COR-L47 (cell line): ENCODE data around the gene ARMC9.
"Not testable (repeated sequence)": the region's sequence is repeated elsewhere in the genome, so short reads cannot be mapped to it uniquely, and the experiment has no call there.

ENCODE experiments used
- DNase-seq: peaks from one replicate; lab custom pipeline; 2025; lab: John Stamatoyannopoulos, UW

ARMC9 gene, protein sequence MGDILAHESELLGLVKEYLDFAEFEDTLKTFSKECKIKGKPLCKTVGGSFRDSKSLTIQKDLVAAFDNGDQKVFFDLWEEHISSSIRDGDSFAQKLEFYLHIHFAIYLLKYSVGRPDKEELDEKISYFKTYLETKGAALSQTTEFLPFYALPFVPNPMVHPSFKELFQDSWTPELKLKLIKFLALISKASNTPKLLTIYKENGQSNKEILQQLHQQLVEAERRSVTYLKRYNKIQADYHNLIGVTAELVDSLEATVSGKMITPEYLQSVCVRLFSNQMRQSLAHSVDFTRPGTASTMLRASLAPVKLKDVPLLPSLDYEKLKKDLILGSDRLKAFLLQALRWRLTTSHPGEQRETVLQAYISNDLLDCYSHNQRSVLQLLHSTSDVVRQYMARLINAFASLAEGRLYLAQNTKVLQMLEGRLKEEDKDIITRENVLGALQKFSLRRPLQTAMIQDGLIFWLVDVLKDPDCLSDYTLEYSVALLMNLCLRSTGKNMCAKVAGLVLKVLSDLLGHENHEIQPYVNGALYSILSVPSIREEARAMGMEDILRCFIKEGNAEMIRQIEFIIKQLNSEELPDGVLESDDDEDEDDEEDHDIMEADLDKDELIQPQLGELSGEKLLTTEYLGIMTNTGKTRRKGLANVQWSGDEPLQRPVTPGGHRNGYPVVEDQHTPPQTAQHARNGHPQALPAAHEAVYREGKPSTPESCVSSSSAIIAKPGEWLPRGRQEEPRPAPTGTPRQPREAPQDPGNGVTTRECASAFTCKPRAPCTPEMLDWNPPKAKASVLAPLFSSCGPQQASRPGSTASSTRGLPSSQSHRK

DNA sequence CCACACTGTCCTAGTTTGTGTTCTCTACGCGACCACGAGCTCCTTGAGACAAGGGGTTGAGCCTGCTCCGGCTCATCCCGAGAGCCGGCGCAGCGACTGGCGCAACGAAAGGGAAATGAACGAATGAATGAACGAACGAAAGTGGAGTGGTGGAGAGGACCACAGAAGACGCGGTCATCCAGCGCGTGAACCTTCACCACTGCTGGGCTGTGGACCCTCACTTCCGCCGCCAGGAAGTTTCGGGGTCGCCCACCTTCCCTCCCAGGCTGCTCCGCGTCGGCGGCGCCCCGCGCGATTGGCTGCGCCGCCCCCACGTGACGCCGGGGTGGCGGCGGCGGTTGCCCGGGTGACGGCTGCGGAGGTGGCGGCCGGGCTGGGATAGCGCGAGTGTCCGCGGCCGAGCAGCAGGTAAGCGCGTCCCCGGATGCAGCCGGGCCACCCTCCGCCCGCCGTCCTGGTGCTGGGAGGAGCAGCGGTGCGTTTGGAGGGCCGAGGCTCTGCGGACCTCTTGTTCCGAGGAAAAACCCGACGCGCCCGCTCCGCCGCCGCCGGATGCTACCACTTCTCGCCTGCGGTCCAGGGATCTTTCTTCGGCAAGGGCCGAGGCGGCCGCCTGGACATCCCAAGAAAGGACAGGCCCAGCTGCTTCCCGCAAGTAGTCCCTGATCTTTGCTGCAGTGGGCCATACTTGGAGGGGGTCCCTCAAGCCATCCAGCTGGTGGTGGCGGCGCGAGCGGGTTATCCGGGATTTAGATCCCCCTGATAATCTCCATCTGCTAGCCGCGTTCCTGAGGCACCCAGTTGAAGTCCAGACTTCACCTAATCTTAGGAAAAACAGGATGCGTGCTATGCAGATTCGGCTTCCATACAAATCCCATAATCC, at the start of gene ARMC9:
Gene ARMC9, plus strand, starts transcription at position 341 of the 883 bp plus-strand sequence. CDS start 7,608 bp downstream, outside the sequence.
- DNase-seq: peak; percentile 33

- DNase-seq: no peak
Observed at GRCh38 chr2:231152800-231153557, 45.5 kb upstream of the ARMC9 start.

GRCh38 chr2:231159306-231159705, 39.1 kb upstream of the ARMC9 start:
- DNase-seq: no peak

GRCh38 chr2:231160701-231161100, 37.7 kb upstream of the ARMC9 start:
- DNase-seq: no peak

- no peak for DNase-seq
Observed at GRCh38 chr2:231161252-231161839, 37.1 kb upstream of the ARMC9 start.

- no peak for DNase-seq
Observed at GRCh38 chr2:231161877-231162329, 36.5 kb upstream of the ARMC9 start.

GRCh38 chr2:231163011-231163410, 35.4 kb upstream of the ARMC9 start:
- no peak for DNase-seq

- no peak for DNase-seq
Observed at GRCh38 chr2:231163414-231164095, 34.9 kb upstream of the ARMC9 start.

GRCh38 chr2:231167745-231168459, 30.5 kb upstream of the ARMC9 start:
- DNase-seq: no peak

- DNase-seq: no peak
Observed at GRCh38 chr2:231168460-231169139, 29.8 kb upstream of the ARMC9 start.

GRCh38 chr2:231169488-231169887, 28.9 kb upstream of the ARMC9 start:
- DNase-seq: no peak

DNA sequence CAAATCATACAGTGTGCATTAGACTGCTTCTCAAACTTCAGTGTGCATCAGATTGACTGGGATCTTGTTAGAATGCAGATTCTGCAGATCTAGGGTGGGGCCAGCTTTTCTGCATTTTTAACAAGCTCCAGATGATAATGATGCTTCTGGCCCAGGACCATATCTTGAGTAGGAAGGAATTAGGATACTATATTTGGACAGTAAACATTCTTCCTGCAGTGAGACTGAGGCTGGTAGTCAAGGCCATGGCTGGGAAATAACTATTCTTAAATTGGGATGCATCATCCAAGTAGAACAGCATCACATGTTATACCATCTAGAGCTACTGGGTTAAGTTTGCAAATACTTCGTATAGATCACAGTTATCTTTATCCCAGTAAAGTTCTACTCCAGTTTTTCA, 28.4 kb upstream of the ARMC9 start:
- no peak for DNase-seq

GRCh38 chr2:231172025-231172424, 26.4 kb upstream of the ARMC9 start:
- no peak for DNase-seq

GRCh38 chr2:231174211-231174651, 24.2 kb upstream of the ARMC9 start:
- DNase-seq: no peak

DNA sequence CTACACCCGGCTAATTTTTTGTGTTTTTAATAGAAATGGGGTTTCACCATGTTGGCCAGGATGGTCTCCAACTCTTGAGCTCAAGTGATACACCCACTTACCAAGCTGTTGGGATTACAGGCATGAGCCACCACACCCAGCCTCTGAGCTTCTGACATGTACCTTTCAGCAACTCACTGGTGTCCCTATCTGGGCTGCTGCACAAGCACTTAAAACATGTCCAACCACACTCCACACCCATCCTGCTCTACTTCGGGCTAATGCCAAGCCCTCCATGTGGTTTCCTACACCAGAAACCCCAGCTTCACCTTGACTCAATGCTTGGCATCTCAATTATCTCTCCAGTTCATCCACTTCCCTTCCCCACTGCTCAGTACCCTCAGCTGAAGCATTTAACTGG, 22.4 kb upstream of the ARMC9 start:
- no peak for DNase-seq

- DNase-seq: no peak
Observed at GRCh38 chr2:231177156-231178025, 21.0 kb upstream of the ARMC9 start.

- not testable (repeated sequence) for DNase-seq
Observed at GRCh38 chr2:231178805-231179204, 19.6 kb upstream of the ARMC9 start.
